ENCODE measurements around the gene KCTD2.
"Not testable (repeated sequence)": the region's sequence is repeated elsewhere in the genome, so short reads cannot be mapped to it uniquely, and the experiment has no call there.

DNA sequence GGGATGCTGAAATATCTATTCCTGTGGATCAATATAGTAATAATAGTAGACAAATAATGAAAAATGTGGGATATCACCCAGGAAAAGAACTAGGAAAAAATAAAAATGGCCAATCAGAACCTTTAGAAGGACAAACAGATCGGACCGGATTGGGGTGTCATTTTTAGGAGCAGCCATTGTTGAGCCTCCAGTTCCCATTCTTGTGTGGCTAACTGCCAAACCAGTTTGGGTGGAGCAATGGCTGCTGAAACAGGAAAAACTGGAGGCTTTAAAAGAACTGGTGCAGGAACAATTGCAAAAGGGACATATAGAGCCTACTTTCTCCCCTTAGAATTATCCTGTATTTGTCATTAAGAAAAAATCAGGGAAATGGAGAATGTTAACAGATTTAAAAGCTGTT lies 20.4 kb upstream of the KCTD2 start:
- TF ChIP-seq, protein P1, sequence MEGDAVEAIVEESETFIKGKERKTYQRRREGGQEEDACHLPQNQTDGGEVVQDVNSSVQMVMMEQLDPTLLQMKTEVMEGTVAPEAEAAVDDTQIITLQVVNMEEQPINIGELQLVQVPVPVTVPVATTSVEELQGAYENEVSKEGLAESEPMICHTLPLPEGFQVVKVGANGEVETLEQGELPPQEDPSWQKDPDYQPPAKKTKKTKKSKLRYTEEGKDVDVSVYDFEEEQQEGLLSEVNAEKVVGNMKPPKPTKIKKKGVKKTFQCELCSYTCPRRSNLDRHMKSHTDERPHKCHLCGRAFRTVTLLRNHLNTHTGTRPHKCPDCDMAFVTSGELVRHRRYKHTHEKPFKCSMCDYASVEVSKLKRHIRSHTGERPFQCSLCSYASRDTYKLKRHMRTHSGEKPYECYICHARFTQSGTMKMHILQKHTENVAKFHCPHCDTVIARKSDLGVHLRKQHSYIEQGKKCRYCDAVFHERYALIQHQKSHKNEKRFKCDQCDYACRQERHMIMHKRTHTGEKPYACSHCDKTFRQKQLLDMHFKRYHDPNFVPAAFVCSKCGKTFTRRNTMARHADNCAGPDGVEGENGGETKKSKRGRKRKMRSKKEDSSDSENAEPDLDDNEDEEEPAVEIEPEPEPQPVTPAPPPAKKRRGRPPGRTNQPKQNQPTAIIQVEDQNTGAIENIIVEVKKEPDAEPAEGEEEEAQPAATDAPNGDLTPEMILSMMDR (IDR thresholded peaks at IDR 0.05), result not testable (repeated sequence)
- TF ChIP-seq POLR2A (IDR thresholded peaks at IDR 0.05), result not testable (repeated sequence)

All from lower leg skin (tissue), 3 donors.